Activated CD8-positive, alpha-beta memory T cell treated with anti-CD3 and anti-CD28 coated beads, Interleukin-2, amount 50 U/mL, for 1 hour (primary cell): ENCODE results near the gene SWSAP1.
"Not testable (repeated sequence)": the region's sequence is repeated elsewhere in the genome, so short reads cannot be mapped to it uniquely, and the experiment has no call there.

Source experiments
- DNase-seq: peaks from one replicate; pipeline ENCODE4 v3.0.0-alpha.2; 2020; ENCODE audit errors: extremely low read depth

The SWSAP1 gene

GRCh38 chr19:11378319-11379189 lies 4.1 kb downstream of the SWSAP1 start:
- DNase-seq = no peak

- DNase-seq = not testable (repeated sequence)
Observed at GRCh38 chr19:11379269-11379845, 4.9 kb downstream of the SWSAP1 start.

- DNase-seq = no peak
Observed at GRCh38 chr19:11379857-11380350, 5.4 kb downstream of the SWSAP1 start.

- peak; percentile 94 for DNase-seq
Observed at GRCh38 chr19:11380653-11381537, 6.4 kb downstream of the SWSAP1 start.

- no peak for DNase-seq
Observed at GRCh38 chr19:11382898-11383705, 8.6 kb downstream of the SWSAP1 start.

GRCh38 chr19:11383706-11384048 lies 9.2 kb downstream of the SWSAP1 start:
- no peak for DNase-seq

GRCh38 chr19:11384778-11385129 lies 10.3 kb downstream of the SWSAP1 start:
- no peak for DNase-seq

GRCh38 chr19:11387162-11388034 lies 12.9 kb downstream of the SWSAP1 start:
- no peak for DNase-seq

GRCh38 chr19:11390359-11390758 lies 15.9 kb downstream of the SWSAP1 start:
- no peak for DNase-seq

GRCh38 chr19:11390933-11391680 lies 16.6 kb downstream of the SWSAP1 start:
- no peak for DNase-seq

GRCh38 chr19:11397089-11397610 lies 22.7 kb downstream of the SWSAP1 start:
- no peak for DNase-seq

- DNase-seq = no peak
Observed at GRCh38 chr19:11399667-11400066, 25.2 kb downstream of the SWSAP1 start.

GRCh38 chr19:11400798-11401197 lies 26.3 kb downstream of the SWSAP1 start:
- DNase-seq = no peak

- no peak for DNase-seq
Observed at GRCh38 chr19:11401808-11402543, 27.5 kb downstream of the SWSAP1 start.

- DNase-seq = no peak
Observed at GRCh38 chr19:11404588-11405222, 30.2 kb downstream of the SWSAP1 start.

- no peak for DNase-seq
Observed at GRCh38 chr19:11405846-11406643, 31.6 kb downstream of the SWSAP1 start.

- DNase-seq = not testable (repeated sequence)
Observed at GRCh38 chr19:11406703-11407236, 32.3 kb downstream of the SWSAP1 start.
